IMR-90 (cell line): Measurements from ENCODE around the gene MSI2. TPM values are rescaled to one million over a fixed set of nuclear protein-coding genes. Genes with fewer than 3 reads are reported as not detected.

ENCODE experiments used
- ATAC-seq: fragments of 200-7000 bp; cut with Tn5 transposase; 2 replicates; pipeline ENCODE4 v1.9.1; 2020; ENCODE audit warnings: low read depth, mild to moderate bottlenecking, moderate library complexity
- BruUV-seq: library from RNA; stranded (reverse); fragments of 400-500 nt; replicated peaks from 2 replicates; lab custom pipeline; 2021; lab: Mats Ljungman, UMichigan
- CTCF ChIA-PET: fragments of 300-600 bp; formaldehyde crosslinking; extraction: SDS; loops from one replicate; lab custom pipeline; 2021; ENCODE audit warnings: antibody characterized with exemption; lab: Yijun Ruan, JAX
- POLR2A ChIA-PET: fragments of 300-600 bp; sonication (Branson Sonifier 250); formaldehyde crosslinking; loops from one replicate; lab custom pipeline; 2022; ENCODE audit warnings: antibody characterized with exemption; ENCODE audit not compliant: unreplicated experiment; lab: Charles Lee
- DNase-seq: peaks from one replicate; pipeline ENCODE4 v3.0.0; 2013
- H2AFZ ChIP-seq: replicated peaks from 2 replicates; pipeline ENCODE3; 2013; ENCODE audit warnings: low read length, mild to moderate bottlenecking; ENCODE audit not compliant: poor library complexity
- H2AK5ac ChIP-seq: 2 replicates; pipeline ENCODE4 v1.6.1; 2013; ENCODE audit warnings: low read depth, low read length, inconsistent platforms
- H2AK9ac ChIP-seq: replicated peaks from 2 replicates; pipeline ENCODE3; 2013; ENCODE audit warnings: mild to moderate bottlenecking, low read depth, low read length, moderate library complexity; ENCODE audit not compliant: poor library complexity
- H2BK120ac ChIP-seq: 2 replicates; pipeline ENCODE4 v1.6.1; 2013; ENCODE audit warnings: low read depth, low read length, inconsistent platforms
- H2BK15ac ChIP-seq: 3 replicates; pipeline ENCODE4 v1.6.1; 2013; ENCODE audit warnings: low read depth, low read length, inconsistent platforms
- H2BK20ac ChIP-seq: 2 replicates; pipeline ENCODE4 v1.6.1; 2013; ENCODE audit warnings: low read depth, mild to moderate bottlenecking, inconsistent platforms, low read length, moderate library complexity
- H2BK5ac ChIP-seq: 2 replicates; pipeline ENCODE4 v1.6.1; 2013; ENCODE audit warnings: mild to moderate bottlenecking, low read depth, low read length, inconsistent platforms; ENCODE audit not compliant: poor library complexity, severe bottlenecking
- H3K14ac ChIP-seq: replicated peaks from 2 replicates; pipeline ENCODE4 v1.6.1; 2013; ENCODE audit warnings: low read depth, low read length, inconsistent platforms
- H3K18ac ChIP-seq: 2 replicates; pipeline ENCODE4 v1.6.1; 2013; ENCODE audit warnings: low read depth, low read length, control low read depth
- H3K23ac ChIP-seq: 2 replicates; pipeline ENCODE4 v1.6.1; 2013; ENCODE audit warnings: low read depth, low read length, inconsistent platforms
- H3K27ac ChIP-seq: 2 replicates; pipeline ENCODE4 v1.5.1; 2013; ENCODE audit warnings: mild to moderate bottlenecking, control low read depth, low read length; ENCODE audit not compliant: insufficient read depth
- H3K27me3 ChIP-seq: 2 replicates; pipeline ENCODE4 v1.6.1; 2013; ENCODE audit warnings: low read length; ENCODE audit not compliant: control insufficient read depth, insufficient read depth
- H3K36me3 ChIP-seq: 2 replicates; pipeline ENCODE4 v1.6.1; 2013; ENCODE audit warnings: low read length, mixed read lengths; ENCODE audit not compliant: control insufficient read depth, insufficient read depth
- H3K4ac ChIP-seq: 2 replicates; pipeline ENCODE4 v1.6.1; 2013; ENCODE audit warnings: low read depth, low read length, inconsistent platforms
- H3K4me1 ChIP-seq: 2 replicates; pipeline ENCODE4 v1.6.1; 2013; ENCODE audit warnings: low read length, mixed read lengths; ENCODE audit not compliant: control insufficient read depth, insufficient read depth
- H3K4me2 ChIP-seq: 2 replicates; pipeline ENCODE4 v1.6.1; 2013; ENCODE audit warnings: low read depth, mild to moderate bottlenecking, control low read depth, low read length, moderate library complexity
- H3K4me3 ChIP-seq: 2 replicates; pipeline ENCODE4 v1.5.1; 2013; ENCODE audit warnings: low read depth, mild to moderate bottlenecking, control low read depth, low read length, moderate library complexity; ENCODE audit not compliant: insufficient read depth
- H3K56ac ChIP-seq: 2 replicates; pipeline ENCODE4 v1.6.1; 2013; ENCODE audit warnings: low read length, inconsistent platforms; ENCODE audit not compliant: insufficient read depth; ENCODE audit errors: extremely low read depth
- H3K79me1 ChIP-seq, 2 experiments: 2 replicates each; pipeline ENCODE4 v1.6.1; 2013; ENCODE audit warnings: low read length in 2 of 2, inconsistent platforms in 1 of 2, low read depth in 1 of 2
- H3K9ac ChIP-seq: 2 replicates; pipeline ENCODE4 v1.6.1; 2013; ENCODE audit warnings: low read depth, low read length, control low read depth
- H3K9me1 ChIP-seq: 2 replicates; pipeline ENCODE4 v1.6.1; 2013; ENCODE audit warnings: low read length, inconsistent platforms; ENCODE audit not compliant: insufficient read depth
- H3K9me3 ChIP-seq: 2 replicates; pipeline ENCODE4 v1.6.1; 2013; ENCODE audit warnings: low read length; ENCODE audit not compliant: control insufficient read depth, insufficient read depth
- H4K20me1 ChIP-seq: 2 replicates; pipeline ENCODE4 v1.6.1; 2013; ENCODE audit warnings: low read length, inconsistent platforms; ENCODE audit not compliant: insufficient read depth
- H4K5ac ChIP-seq: 2 replicates; pipeline ENCODE4 v1.6.1; 2013; ENCODE audit warnings: mild to moderate bottlenecking, low read depth, low read length, control low read depth
- H4K8ac ChIP-seq, 2 experiments: 2 replicates each; pipeline ENCODE4 v1.6.1; 2013; ENCODE audit warnings: low read depth in 2 of 2, low read length in 2 of 2, control low read depth in 1 of 2, inconsistent platforms in 1 of 2
- H4K91ac ChIP-seq: 2 replicates; pipeline ENCODE4 v1.6.1; 2013; ENCODE audit warnings: low read depth, low read length, inconsistent platforms; ENCODE audit not compliant: insufficient read depth
- BHLHE40 ChIP-seq: fragments of 150-350 bp; IDR thresholded peaks from 2 replicates; pipeline ENCODE4 v1.6.1; 2016; ENCODE audit warnings: mild to moderate bottlenecking, low read depth, low read length
- CEBPB ChIP-seq: IDR thresholded peaks from 2 replicates; pipeline ENCODE4 v1.6.1; 2012; ENCODE audit warnings: low read depth, low read length, improper control_type of control experiment
- FOS ChIP-seq: fragments of 150-350 bp; IDR thresholded peaks from 2 replicates; pipeline ENCODE4 v1.6.1; 2016; ENCODE audit warnings: low read depth, low read length
- WGBS, 2 experiments: methylation state at CpG; one replicate each; pipeline versions ENCODE4 v1.1.5 to v1.1.7; 2013; ENCODE audit warnings: missing lambda C conversion rate in 2 of 2; ENCODE audit not compliant: insufficient read length in 1 of 2; ENCODE audit errors: extremely low coverage in 2 of 2; 5-methylcytosine and 5-hydroxymethylcytosine counted together
- dilution Hi-C: fragments of 300-500 bp; cut with HindIII; formaldehyde crosslinking; loops from one replicate; pipeline ENCODE4 v1.14.3; 2018; ENCODE audit warnings: low sequenced_read_pairs; ENCODE audit not compliant: unreplicated experiment
- in situ Hi-C: fragments of 300-500 bp; cut with MboI; formaldehyde crosslinking; loops from 3 replicates; pipeline ENCODE4 v1.14.3; 2019; ENCODE audit warnings: low sequenced_read_pairs, inconsistent platforms, mixed read lengths
- intact Hi-C: fragments of 100-400 bp; cut with micrococcal nuclease; formaldehyde crosslinking; loops from 2 replicates; pipeline ENCODE4 v1.10.0; 2022
- polyA plus RNA-seq, 3 experiments: library from polyadenylated mRNA; depleted of rRNA; stranded (reverse); fragments of >200 nt; gene quantifications; 2 replicates each; pipeline ENCODE4 v1.2.3, GENCODE V29; 2012; ENCODE audit warnings: low replicate concordance in 1 of 3
- total RNA-seq: library from RNA; depleted of rRNA; stranded (reverse); fragments of >200 nt; gene quantifications from 2 replicates; pipeline ENCODE4 v1.2.3, GENCODE V29; 2012

MSI2 gene
- total and polyA plus RNA-seq, 2 of the 4 experiments (the other 2 are of a cell fraction) = 13.0 to 16.0 TPM

DNA sequence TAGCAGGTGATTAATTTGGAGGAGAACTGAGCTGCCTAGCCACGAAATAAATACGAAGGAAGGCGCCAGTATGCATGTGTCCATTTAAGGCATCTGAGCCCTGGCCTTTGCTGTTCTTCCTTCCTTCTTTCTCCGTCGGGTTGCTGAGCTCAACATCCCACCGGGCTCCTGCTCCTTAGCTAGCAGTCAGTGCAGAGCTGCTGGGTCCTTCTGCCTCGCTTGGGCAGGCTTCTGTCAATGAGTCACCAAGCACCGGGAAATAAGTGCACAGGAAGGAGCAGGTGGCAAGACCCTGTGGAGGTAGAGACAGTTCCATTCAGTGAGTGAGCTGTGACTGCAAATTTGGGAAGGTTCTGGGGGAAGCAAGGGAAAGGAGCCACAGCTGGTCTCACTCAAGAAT lies 368.1 kb downstream of the MSI2 start:
- Histone ChIP-seq H3K27ac (no peak overlapping the region), H3K56ac (no peak overlapping the region), H3K79me1 (peaks cover 0 to 4% of the 10 kb centered on the region in 2 experiments; a peak in 1 of 4 replicates), H3K9ac (no peak overlapping the region), H3K4me2 (no peak overlapping the region), H4K5ac (no peak overlapping the region), H2BK5ac (no peak overlapping the region), H2BK20ac (no peak overlapping the region; the same call in 1 of the 2 replicates), H4K8ac (no peak overlapping the region), H2AK9ac (no peak overlapping the region), H3K9me1 (peaks cover 29% of the 10 kb centered on the region; the same call in 1 of the 2 replicates), H2AK5ac (no peak overlapping the region; the same call in 1 of the 2 replicates), H3K36me3 (no peaks in the 10 kb centered on the region), H3K27me3 (no peaks in the 10 kb centered on the region), H3K14ac (no peak overlapping the region), H2AFZ (no peak overlapping the region), H2BK15ac (no peak overlapping the region), H3K9me3 (no peaks in the 10 kb centered on the region), H2BK120ac (no peak overlapping the region; the same call in 1 of the 2 replicates), H3K4me1 (peaks cover 15% of the 10 kb centered on the region), H3K23ac (no peak overlapping the region), H4K91ac (no peak overlapping the region), H3K4ac (no peak overlapping the region; the same call in 1 of the 2 replicates), H3K4me3 (no peak overlapping the region), H3K18ac (no peak overlapping the region), H4K20me1 (no peaks in the 10 kb centered on the region)
- intact Hi-C loops (loop anchor here (5.0 kb wide), 1 partner anchor 38 kb away; no protein-coding TSS in a partner anchor), in situ Hi-C loops (no loop called here), dilution Hi-C loops (no loop called here)
- DNase-seq = no peak
- CTCF ChIA-PET = interaction anchor here (1.5 kb wide), 1 partner anchor 381 kb away, joined by 4 read pairs; no protein-coding TSS in a partner anchor
- WGBS, 2 experiments = no CpG with 5 or more reads among the region's 8 CpGs
- POLR2A ChIA-PET = no interaction called here
- TF ChIP-seq CEBPB (no peak), FOS (no peak), BHLHE40 (no peak)
- no peak for ATAC-seq
- no TSS peak for BruUV-seq
